IMR-90 (cell line): ENCODE data around the gene SRXN1. TPM values are rescaled to one million over a fixed set of nuclear protein-coding genes. Genes with fewer than 3 reads are reported as not detected.

Experiments used
- ATAC-seq: fragments of 200-7000 bp; cut with Tn5 transposase; 2 replicates; pipeline ENCODE4 v1.9.1; 2020; ENCODE audit warnings: low read depth, mild to moderate bottlenecking, moderate library complexity
- BruUV-seq: library from RNA; stranded (reverse); fragments of 400-500 nt; replicated peaks from 2 replicates; lab custom pipeline; 2021; lab: Mats Ljungman, UMichigan
- CTCF ChIA-PET: fragments of 300-600 bp; formaldehyde crosslinking; extraction: SDS; loops from one replicate; lab custom pipeline; 2021; ENCODE audit warnings: antibody characterized with exemption; lab: Yijun Ruan, JAX
- POLR2A ChIA-PET: fragments of 300-600 bp; sonication (Branson Sonifier 250); formaldehyde crosslinking; loops from one replicate; lab custom pipeline; 2022; ENCODE audit warnings: antibody characterized with exemption; ENCODE audit not compliant: unreplicated experiment; lab: Charles Lee
- DNase-seq: peaks from one replicate; pipeline ENCODE4 v3.0.0; 2013
- H2AFZ ChIP-seq: replicated peaks from 2 replicates; pipeline ENCODE3; 2013; ENCODE audit warnings: low read length, mild to moderate bottlenecking; ENCODE audit not compliant: poor library complexity
- H2AK5ac ChIP-seq: 2 replicates; pipeline ENCODE4 v1.6.1; 2013; ENCODE audit warnings: low read depth, low read length, inconsistent platforms
- H2AK9ac ChIP-seq: replicated peaks from 2 replicates; pipeline ENCODE3; 2013; ENCODE audit warnings: mild to moderate bottlenecking, low read depth, low read length, moderate library complexity; ENCODE audit not compliant: poor library complexity
- H2BK120ac ChIP-seq: 2 replicates; pipeline ENCODE4 v1.6.1; 2013; ENCODE audit warnings: low read depth, low read length, inconsistent platforms
- H2BK15ac ChIP-seq: 3 replicates; pipeline ENCODE4 v1.6.1; 2013; ENCODE audit warnings: low read depth, low read length, inconsistent platforms
- H2BK20ac ChIP-seq: 2 replicates; pipeline ENCODE4 v1.6.1; 2013; ENCODE audit warnings: low read depth, mild to moderate bottlenecking, inconsistent platforms, low read length, moderate library complexity
- H2BK5ac ChIP-seq: 2 replicates; pipeline ENCODE4 v1.6.1; 2013; ENCODE audit warnings: mild to moderate bottlenecking, low read depth, low read length, inconsistent platforms; ENCODE audit not compliant: poor library complexity, severe bottlenecking
- H3K14ac ChIP-seq: replicated peaks from 2 replicates; pipeline ENCODE4 v1.6.1; 2013; ENCODE audit warnings: low read depth, low read length, inconsistent platforms
- H3K18ac ChIP-seq: 2 replicates; pipeline ENCODE4 v1.6.1; 2013; ENCODE audit warnings: low read depth, low read length, control low read depth
- H3K23ac ChIP-seq: 2 replicates; pipeline ENCODE4 v1.6.1; 2013; ENCODE audit warnings: low read depth, low read length, inconsistent platforms
- H3K27ac ChIP-seq: 2 replicates; pipeline ENCODE4 v1.5.1; 2013; ENCODE audit warnings: mild to moderate bottlenecking, control low read depth, low read length; ENCODE audit not compliant: insufficient read depth
- H3K27me3 ChIP-seq: 2 replicates; pipeline ENCODE4 v1.6.1; 2013; ENCODE audit warnings: low read length; ENCODE audit not compliant: control insufficient read depth, insufficient read depth
- H3K36me3 ChIP-seq: 2 replicates; pipeline ENCODE4 v1.6.1; 2013; ENCODE audit warnings: low read length, mixed read lengths; ENCODE audit not compliant: control insufficient read depth, insufficient read depth
- H3K4ac ChIP-seq: 2 replicates; pipeline ENCODE4 v1.6.1; 2013; ENCODE audit warnings: low read depth, low read length, inconsistent platforms
- H3K4me1 ChIP-seq: 2 replicates; pipeline ENCODE4 v1.6.1; 2013; ENCODE audit warnings: low read length, mixed read lengths; ENCODE audit not compliant: control insufficient read depth, insufficient read depth
- H3K4me2 ChIP-seq: 2 replicates; pipeline ENCODE4 v1.6.1; 2013; ENCODE audit warnings: low read depth, mild to moderate bottlenecking, control low read depth, low read length, moderate library complexity
- H3K4me3 ChIP-seq: 2 replicates; pipeline ENCODE4 v1.5.1; 2013; ENCODE audit warnings: low read depth, mild to moderate bottlenecking, control low read depth, low read length, moderate library complexity; ENCODE audit not compliant: insufficient read depth
- H3K56ac ChIP-seq: 2 replicates; pipeline ENCODE4 v1.6.1; 2013; ENCODE audit warnings: low read length, inconsistent platforms; ENCODE audit not compliant: insufficient read depth; ENCODE audit errors: extremely low read depth
- H3K79me1 ChIP-seq, 2 experiments: 2 replicates each; pipeline ENCODE4 v1.6.1; 2013; ENCODE audit warnings: low read length in 2 of 2, inconsistent platforms in 1 of 2, low read depth in 1 of 2
- H3K9ac ChIP-seq: 2 replicates; pipeline ENCODE4 v1.6.1; 2013; ENCODE audit warnings: low read depth, low read length, control low read depth
- H3K9me1 ChIP-seq: 2 replicates; pipeline ENCODE4 v1.6.1; 2013; ENCODE audit warnings: low read length, inconsistent platforms; ENCODE audit not compliant: insufficient read depth
- H3K9me3 ChIP-seq: 2 replicates; pipeline ENCODE4 v1.6.1; 2013; ENCODE audit warnings: low read length; ENCODE audit not compliant: control insufficient read depth, insufficient read depth
- H4K20me1 ChIP-seq: 2 replicates; pipeline ENCODE4 v1.6.1; 2013; ENCODE audit warnings: low read length, inconsistent platforms; ENCODE audit not compliant: insufficient read depth
- H4K5ac ChIP-seq: 2 replicates; pipeline ENCODE4 v1.6.1; 2013; ENCODE audit warnings: mild to moderate bottlenecking, low read depth, low read length, control low read depth
- H4K8ac ChIP-seq, 2 experiments: 2 replicates each; pipeline ENCODE4 v1.6.1; 2013; ENCODE audit warnings: low read depth in 2 of 2, low read length in 2 of 2, control low read depth in 1 of 2, inconsistent platforms in 1 of 2
- H4K91ac ChIP-seq: 2 replicates; pipeline ENCODE4 v1.6.1; 2013; ENCODE audit warnings: low read depth, low read length, inconsistent platforms; ENCODE audit not compliant: insufficient read depth
- CEBPB ChIP-seq: IDR thresholded peaks from 2 replicates; pipeline ENCODE4 v1.6.1; 2012; ENCODE audit warnings: low read depth, low read length, improper control_type of control experiment
- FOS ChIP-seq: fragments of 150-350 bp; IDR thresholded peaks from 2 replicates; pipeline ENCODE4 v1.6.1; 2016; ENCODE audit warnings: low read depth, low read length
- MAZ ChIP-seq: IDR thresholded peaks from 2 replicates; pipeline ENCODE4 v1.6.1; 2012; ENCODE audit warnings: low read depth, mild to moderate bottlenecking, low read length, improper control_type of control experiment, moderate library complexity, borderline replicate concordance
- NFE2L2 ChIP-seq: fragments of 150-350 bp; IDR thresholded peaks from 2 replicates; pipeline ENCODE4 v1.6.1; 2016; ENCODE audit warnings: low read depth, mild to moderate bottlenecking, low read length
- RAD21 ChIP-seq: IDR thresholded peaks from 2 replicates; pipeline ENCODE4 v1.6.1; 2012; ENCODE audit warnings: low read length, improper control_type of control experiment
- RCOR1 ChIP-seq: IDR thresholded peaks from 2 replicates; pipeline ENCODE4 v1.6.1; 2012; ENCODE audit warnings: mild to moderate bottlenecking, low read length, improper control_type of control experiment; ENCODE audit not compliant: insufficient replicate concordance
- SMC3 ChIP-seq: fragments of 150-350 bp; IDR thresholded peaks from 2 replicates; pipeline ENCODE4 v1.6.1; 2016; ENCODE audit warnings: low read depth, mild to moderate bottlenecking, antibody characterized with exemption, low read length, moderate library complexity
- WGBS, 2 experiments: methylation state at CpG; one replicate each; pipeline versions ENCODE4 v1.1.5 to v1.1.7; 2013; ENCODE audit warnings: missing lambda C conversion rate in 2 of 2; ENCODE audit not compliant: insufficient read length in 1 of 2; ENCODE audit errors: extremely low coverage in 2 of 2; 5-methylcytosine and 5-hydroxymethylcytosine counted together
- dilution Hi-C: fragments of 300-500 bp; cut with HindIII; formaldehyde crosslinking; loops from one replicate; pipeline ENCODE4 v1.14.3; 2018; ENCODE audit warnings: low sequenced_read_pairs; ENCODE audit not compliant: unreplicated experiment
- in situ Hi-C: fragments of 300-500 bp; cut with MboI; formaldehyde crosslinking; loops from 3 replicates; pipeline ENCODE4 v1.14.3; 2019; ENCODE audit warnings: low sequenced_read_pairs, inconsistent platforms, mixed read lengths
- intact Hi-C: fragments of 100-400 bp; cut with micrococcal nuclease; formaldehyde crosslinking; loops from 2 replicates; pipeline ENCODE4 v1.10.0; 2022
- polyA plus RNA-seq, 3 experiments: library from polyadenylated mRNA; depleted of rRNA; stranded (reverse); fragments of >200 nt; gene quantifications; 2 replicates each; pipeline ENCODE4 v1.2.3, GENCODE V29; 2012; ENCODE audit warnings: low replicate concordance in 1 of 3
- total RNA-seq: library from RNA; depleted of rRNA; stranded (reverse); fragments of >200 nt; gene quantifications from 2 replicates; pipeline ENCODE4 v1.2.3, GENCODE V29; 2012
- TF ChIP-seq, protein P1 (sequence below): conservative IDR thresholded peaks from 2 replicates; pipeline ENCODE4 v1.5.1; 2012; ENCODE audit warnings: mild to moderate bottlenecking, low read depth, low read length, improper control_type of control experiment
- TF ChIP-seq, protein P2 (sequence below): fragments of 150-350 bp; IDR thresholded peaks from 2 replicates; pipeline ENCODE4 v1.6.1; 2016; ENCODE audit warnings: low read depth, mild to moderate bottlenecking, low read length, moderate library complexity, borderline replicate concordance

Gene SRXN1
- total and polyA plus RNA-seq, 2 of the 4 experiments (the other 2 are of a cell fraction) = 51.2 to 71.2 TPM

DNA sequence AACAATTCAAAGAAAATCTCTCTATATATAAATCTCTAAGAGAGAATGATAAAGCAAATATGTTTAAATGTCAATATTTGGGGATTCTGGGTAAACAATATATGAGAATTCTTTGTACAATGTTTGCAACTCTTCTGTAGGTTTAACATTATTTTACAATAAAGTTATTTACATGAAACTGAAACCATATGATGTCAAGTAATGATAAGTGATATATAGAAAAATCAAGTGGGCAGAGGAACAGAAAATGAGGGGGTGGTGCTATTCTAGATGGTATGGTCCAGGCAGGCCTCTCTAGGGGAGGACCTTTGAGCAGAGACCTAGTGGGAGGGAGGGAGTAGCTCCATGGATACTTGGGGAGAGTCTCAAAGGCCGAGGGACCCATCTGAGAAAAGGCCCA, 39.0 kb upstream of the SRXN1 start:
- BruUV-seq = no TSS peak
- H3K27ac ChIP-seq = no peak overlapping the region
- H2BK120ac ChIP-seq = no peak overlapping the region
- H3K4me1 ChIP-seq = no peaks in the 10 kb centered on the region
- H3K56ac ChIP-seq = no peak overlapping the region
- H3K9me3 ChIP-seq = no peaks in the 10 kb centered on the region
- no peak overlapping the region for H3K9ac ChIP-seq
- no peak overlapping the region for H2AK9ac ChIP-seq
- no peak overlapping the region for H3K18ac ChIP-seq
- no peak overlapping the region for H2AFZ ChIP-seq
- intact Hi-C loops (no loop called here), in situ Hi-C loops (no loop called here), dilution Hi-C loops (no loop called here)
- H2AK5ac ChIP-seq = no peak overlapping the region
- no peaks in the 10 kb centered on the region for H3K79me1 ChIP-seq
- no peak overlapping the region for H3K4ac ChIP-seq
- H3K27me3 ChIP-seq = peaks cover 8% of the 10 kb centered on the region
- H3K36me3 ChIP-seq = no peaks in the 10 kb centered on the region
- H2BK5ac ChIP-seq = no peak overlapping the region
- no peaks in the 10 kb centered on the region for H4K20me1 ChIP-seq
- H3K9me1 ChIP-seq = no peaks in the 10 kb centered on the region
- no peak overlapping the region for H3K23ac ChIP-seq
- no peak overlapping the region for H2BK20ac ChIP-seq
- CTCF ChIA-PET = no interaction called here
- TF ChIP-seq, protein P1, sequence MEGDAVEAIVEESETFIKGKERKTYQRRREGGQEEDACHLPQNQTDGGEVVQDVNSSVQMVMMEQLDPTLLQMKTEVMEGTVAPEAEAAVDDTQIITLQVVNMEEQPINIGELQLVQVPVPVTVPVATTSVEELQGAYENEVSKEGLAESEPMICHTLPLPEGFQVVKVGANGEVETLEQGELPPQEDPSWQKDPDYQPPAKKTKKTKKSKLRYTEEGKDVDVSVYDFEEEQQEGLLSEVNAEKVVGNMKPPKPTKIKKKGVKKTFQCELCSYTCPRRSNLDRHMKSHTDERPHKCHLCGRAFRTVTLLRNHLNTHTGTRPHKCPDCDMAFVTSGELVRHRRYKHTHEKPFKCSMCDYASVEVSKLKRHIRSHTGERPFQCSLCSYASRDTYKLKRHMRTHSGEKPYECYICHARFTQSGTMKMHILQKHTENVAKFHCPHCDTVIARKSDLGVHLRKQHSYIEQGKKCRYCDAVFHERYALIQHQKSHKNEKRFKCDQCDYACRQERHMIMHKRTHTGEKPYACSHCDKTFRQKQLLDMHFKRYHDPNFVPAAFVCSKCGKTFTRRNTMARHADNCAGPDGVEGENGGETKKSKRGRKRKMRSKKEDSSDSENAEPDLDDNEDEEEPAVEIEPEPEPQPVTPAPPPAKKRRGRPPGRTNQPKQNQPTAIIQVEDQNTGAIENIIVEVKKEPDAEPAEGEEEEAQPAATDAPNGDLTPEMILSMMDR = no peak
- no peak for TF ChIP-seq FOS
- TF ChIP-seq RAD21 = no peak
- TF ChIP-seq, protein P2, sequence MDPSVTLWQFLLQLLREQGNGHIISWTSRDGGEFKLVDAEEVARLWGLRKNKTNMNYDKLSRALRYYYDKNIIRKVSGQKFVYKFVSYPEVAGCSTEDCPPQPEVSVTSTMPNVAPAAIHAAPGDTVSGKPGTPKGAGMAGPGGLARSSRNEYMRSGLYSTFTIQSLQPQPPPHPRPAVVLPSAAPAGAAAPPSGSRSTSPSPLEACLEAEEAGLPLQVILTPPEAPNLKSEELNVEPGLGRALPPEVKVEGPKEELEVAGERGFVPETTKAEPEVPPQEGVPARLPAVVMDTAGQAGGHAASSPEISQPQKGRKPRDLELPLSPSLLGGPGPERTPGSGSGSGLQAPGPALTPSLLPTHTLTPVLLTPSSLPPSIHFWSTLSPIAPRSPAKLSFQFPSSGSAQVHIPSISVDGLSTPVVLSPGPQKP = no peak
- no peak for TF ChIP-seq SMC3
- TF ChIP-seq RCOR1 = no peak
- TF ChIP-seq NFE2L2 = no peak
- no peak for TF ChIP-seq CEBPB
- no peak for TF ChIP-seq MAZ
- H2BK15ac ChIP-seq = no peak overlapping the region
- WGBS, 2 experiments = no CpG with 5 or more reads among the region's 1 CpG
- DNase-seq (no peak), ATAC-seq (no peak)
- H3K4me2 ChIP-seq = no peak overlapping the region
- H3K14ac ChIP-seq = no peak overlapping the region
- POLR2A ChIA-PET = no interaction called here
- no peak overlapping the region for H4K8ac ChIP-seq
- H4K5ac ChIP-seq = no peak overlapping the region
- no peak overlapping the region for H3K4me3 ChIP-seq
- no peak overlapping the region for H4K91ac ChIP-seq
